Renal cortex interstitium (tissue), 11 donors: ENCODE data around the gene MLKL. TPM values are rescaled to one million over a fixed set of nuclear protein-coding genes. Genes with fewer than 3 reads are reported as not detected.
"Not testable (repeated sequence)": the region's sequence is repeated elsewhere in the genome, so short reads cannot be mapped to it uniquely, and the experiment has no call there.

Experiments used
- DNase-seq, 11 donors: peaks; one replicate each; pipeline ENCODE4 v3.0.0-alpha.2; 2013; ENCODE audit warnings: low read depth in 9 of 11, low spot score in 4 of 11; ENCODE audit errors: extremely low read depth in 1 of 11
- polyA plus RNA-seq, 3 donors: library from polyadenylated mRNA; unstranded; fragments of 120-200 nt; gene quantifications; one replicate each; pipeline ENCODE4 v1.2.1, GENCODE V29; 2013; ENCODE audit not compliant: insufficient read length in 3 of 3

The MLKL gene
- polyA plus RNA-seq, 3 donors = 3.5 to 5.4 (median 4.6) TPM

GRCh38 chr16:74716355-74716754, 15.7 kb upstream of the MLKL start:
- DNase-seq = no peak

DNA sequence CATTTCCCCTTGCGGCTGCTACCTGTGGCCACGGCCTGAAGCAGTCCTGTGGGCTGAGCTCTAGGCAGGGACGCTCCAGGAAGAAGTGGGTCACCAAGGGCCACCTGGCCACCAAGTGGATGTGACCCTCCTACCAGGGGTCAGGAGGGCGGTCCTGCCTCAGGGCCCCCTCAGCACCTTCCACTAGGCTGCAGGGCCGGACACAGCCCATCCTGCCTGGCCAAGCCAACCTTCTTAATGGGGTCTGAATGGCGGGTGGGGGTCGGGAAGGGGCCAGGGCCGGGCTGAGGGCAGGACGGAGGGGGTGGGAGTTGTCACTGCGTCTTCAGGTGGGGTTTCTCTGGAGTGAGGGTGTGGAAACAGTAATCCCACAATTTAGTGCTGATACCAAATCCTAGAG, 13.2 kb upstream of the MLKL start:
- no peak for DNase-seq

DNA sequence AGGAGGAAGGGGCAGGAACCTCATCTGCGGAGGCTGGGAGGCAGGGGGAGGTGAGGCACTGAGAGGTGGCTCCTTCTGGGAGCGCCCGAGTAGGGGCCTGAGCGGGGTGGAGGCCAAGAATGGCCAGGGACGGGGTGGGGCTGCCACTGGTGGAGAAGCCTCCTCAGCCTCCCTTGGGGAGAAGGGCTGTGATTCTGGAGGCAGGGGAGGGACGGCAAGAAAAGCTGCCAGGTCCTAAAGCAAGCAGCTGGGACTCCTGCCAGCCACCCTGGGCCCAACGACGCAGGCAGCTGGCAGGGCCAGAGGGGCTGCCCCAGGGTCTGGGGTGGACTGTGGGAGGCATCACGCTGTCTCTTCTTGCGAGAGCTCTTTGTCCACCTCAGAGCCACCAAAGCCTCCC, 12.7 kb upstream of the MLKL start:
- no peak for DNase-seq

GRCh38 chr16:74711938-74712337, 11.3 kb upstream of the MLKL start:
- no peak for DNase-seq

DNA sequence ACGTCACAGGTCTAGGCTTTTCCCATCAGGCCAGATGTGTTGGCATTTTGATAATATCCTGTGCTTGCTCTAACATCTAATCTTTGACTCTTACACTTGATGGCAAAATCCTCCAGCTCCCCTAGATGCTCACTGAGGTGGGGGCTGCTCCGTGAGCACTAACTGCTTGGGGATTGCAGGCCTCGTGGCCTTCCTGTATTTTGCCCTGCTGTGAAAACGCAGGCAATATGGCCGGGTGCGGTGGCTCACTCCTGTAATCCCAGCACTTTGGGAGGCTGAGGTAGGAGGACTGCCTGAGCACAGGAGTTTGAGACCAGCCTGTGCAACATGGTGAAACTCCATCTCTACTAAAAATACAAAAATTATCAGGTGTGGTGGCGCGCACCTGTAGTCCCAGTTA, 9.7 kb upstream of the MLKL start:
- no peak for DNase-seq

DNA sequence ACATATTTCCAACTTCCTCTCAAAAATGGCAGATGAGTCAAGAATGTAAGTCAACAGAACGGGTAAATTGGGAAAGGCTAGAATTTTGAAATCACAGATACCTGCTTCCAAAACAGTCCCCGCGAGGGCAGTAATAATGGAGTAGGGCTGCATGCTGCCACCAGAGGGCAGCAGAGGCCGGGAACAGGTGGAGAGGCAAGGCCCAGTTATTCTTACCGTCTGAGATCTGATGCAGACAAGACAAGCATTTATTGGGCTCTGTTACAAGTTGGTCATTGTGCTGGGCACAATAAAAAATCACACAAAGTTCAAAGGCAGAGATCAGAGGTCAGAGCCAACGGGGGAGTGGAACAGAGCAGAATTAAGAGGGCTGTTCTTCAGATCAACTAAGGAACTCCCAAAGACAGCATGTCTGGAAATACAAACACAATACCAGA, 8.8 kb upstream of the MLKL start:
- DNase-seq = peak; percentile 43 to 75 (median 58)

DNA sequence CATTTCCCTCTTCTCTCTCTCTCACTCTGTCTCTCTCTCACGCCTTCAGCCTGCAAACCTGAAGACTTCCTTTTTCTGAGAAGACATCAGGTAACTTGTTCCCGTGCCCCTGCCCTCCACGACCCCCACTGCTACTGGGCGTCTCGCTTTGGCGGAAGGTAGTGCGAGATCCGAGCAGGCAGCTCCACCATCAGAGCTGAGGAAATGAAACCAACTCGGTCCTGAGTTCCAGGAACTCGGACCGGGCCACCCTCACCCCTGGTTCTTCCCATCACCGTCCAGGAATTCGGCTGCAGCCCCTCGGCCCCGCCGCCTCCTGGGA, 585 bp downstream of the MLKL start:
- no peak for DNase-seq

DNA sequence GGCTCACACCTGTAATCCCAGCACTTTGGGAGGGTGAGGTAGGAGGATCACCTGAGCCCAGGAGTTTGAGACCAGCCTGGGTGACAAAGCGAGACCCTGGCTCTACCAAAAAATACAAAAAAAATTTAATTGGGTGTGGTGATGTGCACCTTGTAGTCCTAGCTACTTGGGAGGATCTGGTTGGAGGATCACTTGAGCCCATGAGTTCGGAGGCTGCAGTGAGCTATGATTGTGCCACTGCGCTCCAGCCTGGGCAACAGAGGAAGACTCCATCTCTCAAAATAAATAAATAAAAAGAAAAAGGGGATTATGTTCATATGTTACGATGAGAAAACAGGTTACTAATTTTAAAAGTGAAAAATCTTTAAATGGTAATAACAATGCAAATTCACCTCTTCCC, 996 bp downstream of the MLKL start:
- DNase-seq = no peak

DNA sequence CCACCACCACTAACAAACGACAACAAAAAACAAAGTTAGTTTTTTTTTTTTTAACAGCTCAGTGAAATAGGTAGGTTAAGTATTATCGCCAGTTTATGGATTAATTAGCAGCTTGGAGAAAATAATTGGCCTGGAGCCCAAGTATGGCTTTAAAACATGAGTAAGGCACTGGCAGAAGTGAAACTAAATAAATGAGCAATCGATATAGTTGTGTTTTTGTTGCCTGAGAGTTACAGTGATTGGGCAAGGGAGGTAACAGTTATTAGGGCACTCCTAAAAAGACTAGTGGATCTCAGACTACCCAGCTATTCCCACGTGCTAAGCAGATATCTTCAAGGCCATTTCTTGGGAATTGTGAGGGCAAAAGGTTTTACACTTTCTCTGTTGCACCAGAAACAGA, 2.4 kb downstream of the MLKL start:
- no peak for DNase-seq

DNA sequence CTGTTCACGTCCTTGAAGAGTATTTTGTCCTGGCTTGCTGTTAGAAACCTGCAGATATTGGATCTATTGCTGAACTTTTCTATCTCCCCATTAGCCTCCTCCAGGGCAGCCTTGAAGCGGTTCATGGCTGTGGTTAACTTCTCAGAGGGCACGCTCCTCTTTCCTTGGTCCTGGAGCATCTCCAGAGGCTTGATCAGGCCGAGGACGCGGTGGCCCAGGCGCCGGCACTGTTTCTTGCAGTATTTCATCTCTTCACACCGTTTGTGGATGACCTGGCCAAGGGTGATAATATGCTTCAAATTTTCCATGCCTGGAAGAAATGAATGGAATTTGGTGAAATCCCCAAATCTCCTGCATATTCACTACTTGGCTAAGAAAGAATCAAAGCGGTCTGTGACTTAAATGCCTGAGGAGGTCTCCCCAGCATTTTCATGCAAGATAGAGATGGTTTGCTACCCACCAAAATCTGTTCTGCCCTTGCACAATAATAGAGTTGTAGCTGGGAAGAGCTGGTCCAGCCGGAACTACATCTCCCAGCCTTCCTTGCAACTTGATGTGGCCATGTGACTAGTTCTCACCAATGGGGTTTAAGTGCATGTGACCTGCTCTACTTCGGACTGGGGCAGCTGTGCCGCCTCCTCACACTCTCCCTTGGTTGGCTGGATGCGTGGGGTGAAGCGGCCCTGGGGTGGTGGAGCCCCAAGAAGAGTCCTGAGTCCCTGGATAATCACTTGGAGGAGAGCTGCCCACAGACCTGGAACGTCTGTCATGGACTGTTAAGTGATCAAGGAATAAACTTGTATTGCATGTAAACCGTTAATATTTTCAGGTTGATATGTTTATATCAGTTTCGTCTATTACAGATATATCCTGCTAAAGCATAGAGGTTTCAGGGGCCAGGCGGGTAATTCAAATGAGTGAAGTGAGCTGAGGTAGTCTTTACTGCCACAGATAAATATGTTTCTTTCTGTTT, 4.9 kb downstream of the MLKL start:
- peak; percentile 42 to 78 (median 61) for DNase-seq

GRCh38 chr16:74691093-74691855, 9.4 kb downstream of the MLKL start:
- no peak for DNase-seq

- DNase-seq = no peak
These were observed 18.1 kb downstream of the MLKL start for GRCh38 chr16:74682556-74682955.

- no peak for DNase-seq
These were observed 20.0 kb downstream of the MLKL start for GRCh38 chr16:74680681-74681080.

- DNase-seq = no peak
These were observed 20.7 kb downstream of the MLKL start for GRCh38 chr16:74679983-74680382.

GRCh38 chr16:74677868-74678267, 22.8 kb downstream of the MLKL start:
- DNase-seq = no peak

DNA sequence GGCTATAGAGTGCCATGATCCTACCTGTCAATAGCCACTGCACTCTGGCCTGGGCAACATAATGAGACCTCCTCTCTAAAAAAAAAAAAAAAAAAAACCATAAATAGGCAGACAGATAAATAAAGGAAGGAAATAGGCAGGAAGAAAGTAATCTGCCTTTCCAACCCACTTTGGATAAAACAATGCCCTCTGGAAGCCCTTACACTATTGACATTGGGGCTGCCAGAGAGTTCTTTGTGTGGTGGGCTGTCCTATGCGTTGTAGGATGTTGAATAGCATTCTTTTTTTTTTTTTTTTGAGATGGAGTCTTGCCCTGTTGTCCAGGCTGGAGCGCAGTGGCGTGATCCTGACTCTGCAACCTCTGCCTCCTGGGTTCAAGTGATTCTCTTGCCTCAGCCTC, 26.8 kb downstream of the MLKL start:
- DNase-seq = no peak

DNA sequence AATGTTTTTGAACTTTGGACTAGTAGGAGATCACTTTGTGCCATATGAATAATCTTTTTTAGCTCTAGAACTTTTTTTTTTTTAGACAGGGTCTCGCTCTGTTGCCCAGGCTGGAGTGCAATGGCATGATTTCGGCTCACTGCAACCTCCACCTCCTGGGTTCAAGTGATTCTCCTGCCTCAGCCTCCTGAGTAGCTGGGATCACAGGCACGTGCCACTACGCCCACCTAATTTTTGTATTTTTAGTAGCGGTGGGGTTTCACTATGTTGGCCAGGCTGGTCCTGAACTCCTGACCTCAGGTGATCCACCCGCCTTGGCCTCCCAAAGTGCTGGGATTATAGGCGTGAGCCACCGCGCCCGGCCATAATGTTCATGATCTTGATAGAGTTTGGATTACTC, 31.8 kb downstream of the MLKL start:
- DNase-seq = not testable (repeated sequence)

DNA sequence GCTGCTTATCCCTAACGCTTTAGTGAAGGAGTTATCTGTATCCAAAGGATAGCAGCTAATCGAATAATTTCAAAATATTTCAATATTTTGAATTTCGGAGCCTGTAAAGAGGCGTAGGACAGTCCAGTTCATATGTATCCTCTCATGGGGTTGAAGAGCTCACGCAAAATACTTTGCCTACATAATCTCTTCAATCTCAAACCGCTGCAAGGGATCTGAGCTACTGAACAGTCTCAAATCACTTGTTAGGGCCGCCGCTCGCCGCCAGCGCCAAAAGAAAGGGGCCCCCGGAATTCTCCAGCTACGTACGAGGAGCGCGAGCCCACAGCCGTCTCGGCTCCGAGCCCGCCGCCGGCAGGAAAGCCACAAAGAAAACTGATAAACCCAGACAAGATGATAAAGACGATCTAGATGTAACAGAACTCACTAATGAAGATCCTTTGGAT, 33.4 kb downstream of the MLKL start:
- peak in 8 of 11 donors; percentile 10 to 37 (median 16) for DNase-seq

- DNase-seq = peak; percentile 92 to 98 (median 96)
These were observed 34.0 kb downstream of the MLKL start, which contains the start of gene RFWD3 for GRCh38 chr16:74666425-74667254. TSS of gene RFWD3 (minus strand) at chr16:74666877. CDS start at chr16:74661449, 5,428 bp downstream.
